HEK293T (cell line): ENCODE data around the gene IFIT1.
"Not testable (repeated sequence)": the region's sequence is repeated elsewhere in the genome, so short reads cannot be mapped to it uniquely, and the experiment has no call there.

Experiments
- CTCF ChIA-PET: fragments of 350-600 bp; formaldehyde crosslinking; extraction: SDS; loops from one replicate; lab custom pipeline; 2021; ENCODE audit warnings: antibody characterized with exemption, inconsistent platforms; lab: Yijun Ruan, JAX
- POLR2A ChIA-PET: fragments of 350-600 bp; formaldehyde crosslinking; extraction: SDS; loops from one replicate; lab custom pipeline; 2020; ENCODE audit warnings: antibody characterized with exemption, inconsistent platforms; lab: Yijun Ruan, JAX
- DNase-seq: peaks from one replicate; pipeline ENCODE4 v3.0.0; 2012; ENCODE audit warnings: mixed read lengths; ENCODE audit errors: extremely low spot score
- ARNT ChIP-seq: fragments of 450-650 bp; IDR thresholded peaks from 2 replicates; pipeline ENCODE4 v1.6.1; 2017; ENCODE audit warnings: mild to moderate bottlenecking
- BHLHE40 ChIP-seq: fragments of 450-650 bp; IDR thresholded peaks from 2 replicates; pipeline ENCODE4 v1.6.1; 2016; ENCODE audit warnings: mild to moderate bottlenecking, moderate library complexity, borderline replicate concordance
- CTBP1 ChIP-seq: fragments of 450-650 bp; IDR thresholded peaks from 2 replicates; pipeline ENCODE4 v1.6.1; 2016; ENCODE audit warnings: borderline replicate concordance
- ELF4 ChIP-seq: fragments of 450-650 bp; IDR thresholded peaks from 2 replicates; pipeline ENCODE4 v1.6.1; 2017; ENCODE audit warnings: antibody characterized with exemption
- FOXA1 ChIP-seq: fragments of 450-650 bp; IDR thresholded peaks from 2 replicates; pipeline ENCODE4 v1.6.1; 2016; ENCODE audit warnings: mild to moderate bottlenecking
- FOXK2 ChIP-seq: fragments of 450-650 bp; IDR thresholded peaks from 2 replicates; pipeline ENCODE4 v1.6.1; 2016; ENCODE audit warnings: mild to moderate bottlenecking
- FOXM1 ChIP-seq: fragments of 450-650 bp; IDR thresholded peaks from 2 replicates; pipeline ENCODE4 v1.6.1; 2017; ENCODE audit warnings: mild to moderate bottlenecking, borderline replicate concordance
- HDGF ChIP-seq: fragments of 450-650 bp; IDR thresholded peaks from 2 replicates; pipeline ENCODE4 v1.6.1; 2017; ENCODE audit warnings: antibody characterized with exemption, borderline replicate concordance
- L3MBTL2 ChIP-seq: fragments of 450-650 bp; conservative IDR thresholded peaks from 2 replicates; pipeline ENCODE4 v1.6.1; 2016; ENCODE audit warnings: mild to moderate bottlenecking
- LEF1 ChIP-seq: fragments of 450-650 bp; IDR thresholded peaks from 2 replicates; pipeline ENCODE4 v1.6.1; 2017; ENCODE audit warnings: mild to moderate bottlenecking, borderline replicate concordance
- NFRKB ChIP-seq: fragments of 450-650 bp; IDR thresholded peaks from 2 replicates; pipeline ENCODE4 v1.6.1; 2016; ENCODE audit warnings: mild to moderate bottlenecking, moderate library complexity
- PKNOX1 ChIP-seq: fragments of 450-650 bp; IDR thresholded peaks from 2 replicates; pipeline ENCODE4 v1.6.1; 2016
- SP1 ChIP-seq: fragments of 450-650 bp; IDR thresholded peaks from 2 replicates; pipeline ENCODE4 v1.6.1; 2017
- SUZ12 ChIP-seq: fragments of 450-650 bp; IDR thresholded peaks from 2 replicates; pipeline ENCODE4 v1.6.1; 2016; ENCODE audit warnings: mild to moderate bottlenecking
- TARDBP ChIP-seq: fragments of 450-650 bp; IDR thresholded peaks from 2 replicates; pipeline ENCODE4 v1.6.1; 2016
- ZNF384 ChIP-seq: fragments of 450-650 bp; IDR thresholded peaks from 2 replicates; pipeline ENCODE4 v1.6.1; 2016

The IFIT1 gene

GRCh38 chr10:89389254-89389653, 3.2 kb upstream of the IFIT1 start:
- POLR2A ChIA-PET = no interaction called here
- no peak for DNase-seq
- CTCF ChIA-PET = interaction anchor here (0.9 kb wide), 1 partner anchor 146 kb away, joined by 8 read pairs; the partner anchor contains the start of gene SLC16A12
- no peak for TF ChIP-seq SUZ12
- TF ChIP-seq NFRKB = no peak
- TF ChIP-seq ARNT = no peak
- no peak for TF ChIP-seq CTBP1
- TF ChIP-seq ZNF384 = no peak
- TF ChIP-seq SP1 = no peak
- TF ChIP-seq ELF4 = no peak
- TF ChIP-seq PKNOX1 = no peak
- no peak for TF ChIP-seq HDGF
- TF ChIP-seq TARDBP = no peak
- no peak for TF ChIP-seq FOXA1
- TF ChIP-seq LEF1 = no peak
- TF ChIP-seq L3MBTL2 = no peak

- TF ChIP-seq SP1 (no peak), NFRKB (no peak), ZNF384 (no peak)
- DNase-seq = no peak
- CTCF ChIA-PET = no interaction called here
- POLR2A ChIA-PET = interaction anchor here (2.1 kb wide), 1 partner anchor 24 kb away, joined by 8 read pairs; the partner anchor contains the start of gene IFIT5
These were observed 1.8 kb upstream of the IFIT1 start for GRCh38 chr10:89390476-89391225.

GRCh38 chr10:89391226-89391576, 1.2 kb upstream of the IFIT1 start:
- DNase-seq, CTCF ChIA-PET: not testable (repeated sequence)
- POLR2A ChIA-PET = interaction anchor here (2.1 kb wide), 1 partner anchor 23 kb away, joined by 8 read pairs; the partner anchor contains the start of gene IFIT5

DNA sequence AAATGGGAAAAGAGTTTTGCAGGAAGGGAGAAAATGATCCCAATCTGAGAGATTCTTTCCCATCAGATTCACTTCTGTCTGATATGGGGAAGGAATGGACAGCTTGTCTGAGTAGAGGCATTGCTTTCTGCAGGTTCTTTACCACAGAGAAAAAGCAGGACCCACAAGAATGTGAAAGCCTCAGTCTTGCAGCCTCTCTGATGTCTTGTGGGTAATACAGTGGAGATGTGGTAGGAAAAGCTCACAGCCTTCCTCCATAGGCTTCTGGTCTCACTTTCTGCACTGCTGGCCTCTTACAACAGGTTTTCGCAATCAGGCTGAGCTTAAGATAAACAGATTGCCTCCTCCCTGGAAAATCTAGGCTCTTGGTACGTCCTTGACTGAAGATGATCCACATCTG, 551 bp downstream of the IFIT1 start:
- TF ChIP-seq HDGF = no peak
- no peak for TF ChIP-seq FOXA1
- no peak for TF ChIP-seq TARDBP
- no peak for TF ChIP-seq FOXM1
- TF ChIP-seq PKNOX1 = no peak
- TF ChIP-seq ZNF384 = no peak
- TF ChIP-seq ELF4 = no peak
- no peak for TF ChIP-seq CTBP1
- no peak for TF ChIP-seq ARNT
- TF ChIP-seq SUZ12 = no peak
- TF ChIP-seq LEF1 = no peak
- no peak for TF ChIP-seq SP1
- no peak for TF ChIP-seq FOXK2
- no peak for TF ChIP-seq NFRKB
- ChIA-PET CTCF (interaction anchor here (0.7 kb wide), 1 partner anchor 17 kb away, joined by 3 read pairs; no protein-coding TSS in a partner anchor), POLR2A (interaction anchor here (1.2 to 2.1 kb wide), 2 partner anchors 18 to 21 kb away, joined by 6 to 8 read pairs; partner anchors contain the start of gene IFIT5)
- DNase-seq = no peak

- no peak for DNase-seq
- no peak for TF ChIP-seq FOXK2
- TF ChIP-seq SUZ12 = no peak
- no peak for TF ChIP-seq ZNF384
- TF ChIP-seq FOXM1 = no peak
- TF ChIP-seq LEF1 = no peak
- no peak for TF ChIP-seq SP1
- no peak for TF ChIP-seq CTBP1
- TF ChIP-seq TARDBP = no peak
- no peak for TF ChIP-seq NFRKB
- no peak for TF ChIP-seq ELF4
- no peak for TF ChIP-seq BHLHE40
- no peak for TF ChIP-seq FOXA1
- TF ChIP-seq PKNOX1 = no peak
- TF ChIP-seq L3MBTL2 = no peak
- POLR2A ChIA-PET = no interaction called here
- CTCF ChIA-PET = no interaction called here
These were observed 1.5 kb downstream of the IFIT1 start for GRCh38 chr10:89393898-89394297.

GRCh38 chr10:89395141-89395540, 2.7 kb downstream of the IFIT1 start:
- no peak for TF ChIP-seq FOXK2
- no peak for TF ChIP-seq SP1
- TF ChIP-seq TARDBP = no peak
- TF ChIP-seq NFRKB = no peak
- no peak for TF ChIP-seq ZNF384
- no peak for TF ChIP-seq SUZ12
- no peak for TF ChIP-seq L3MBTL2
- TF ChIP-seq ARNT = no peak
- TF ChIP-seq FOXM1 = no peak
- no peak for TF ChIP-seq ELF4
- TF ChIP-seq FOXA1 = no peak
- no peak for TF ChIP-seq LEF1
- no peak for TF ChIP-seq CTBP1
- no peak for TF ChIP-seq HDGF
- no peak for TF ChIP-seq PKNOX1
- DNase-seq = no peak
- POLR2A ChIA-PET = no interaction called here
- CTCF ChIA-PET = no interaction called here
